D721Med (cell line): ENCODE results near the gene ACOT2.
"Not testable (repeated sequence)": the region's sequence is repeated elsewhere in the genome, so short reads cannot be mapped to it uniquely, and the experiment has no call there.

ENCODE experiments used
- DNase-seq: peaks from one replicate; pipeline ENCODE4 v3.0.0; 2011; ENCODE audit warnings: low spot score; ENCODE audit not compliant: insufficient read length
- FAIRE-seq: peaks from 2 replicates; lab custom pipeline; 2011; peaks lifted over from hg19 to GRCh38; lab: Jason Lieb, UNC
- CTCF ChIP-seq: IDR thresholded peaks from 2 replicates; pipeline ENCODE4 v1.5.1; 2012; ENCODE audit warnings: mild to moderate bottlenecking, control low read depth; ENCODE audit not compliant: insufficient read depth; ENCODE audit errors: missing control alignments

ACOT2 gene

GRCh38 chr14:73553845-73554244, 15.2 kb upstream of the ACOT2 start:
- DNase-seq (no peak), FAIRE-seq (no peak)

GRCh38 chr14:73557201-73557600, 11.8 kb upstream of the ACOT2 start:
- DNase-seq, FAIRE-seq: not testable (repeated sequence)

More at GRCh38 chr14:73553845-73554244, 15.2 kb upstream of the ACOT2 start:
- no peak for TF ChIP-seq CTCF

GRCh38 chr14:73558238-73558637, 10.8 kb upstream of the ACOT2 start:
- not testable (repeated sequence) for DNase-seq, FAIRE-seq

GRCh38 chr14:73562256-73562655, 6.8 kb upstream of the ACOT2 start:
- DNase-seq, FAIRE-seq: not testable (repeated sequence)

GRCh38 chr14:73562696-73563095, 6.3 kb upstream of the ACOT2 start:
- not testable (repeated sequence) for FAIRE-seq, DNase-seq

- FAIRE-seq, DNase-seq: not testable (repeated sequence)
These were observed 2.6 kb upstream of the ACOT2 start for GRCh38 chr14:73566431-73566830.

GRCh38 chr14:73566935-73567334, 2.1 kb upstream of the ACOT2 start:
- DNase-seq = not testable (repeated sequence)

GRCh38 chr14:73567358-73567757, 1.7 kb upstream of the ACOT2 start:
- no peak for DNase-seq
- no peak for TF ChIP-seq CTCF
- no peak for FAIRE-seq

More at GRCh38 chr14:73566935-73567334, 2.1 kb upstream of the ACOT2 start:
- FAIRE-seq = not testable (repeated sequence)

GRCh38 chr14:73567951-73568885, 795 bp upstream of the ACOT2 start:
- no peak for FAIRE-seq
- no peak for TF ChIP-seq CTCF
- DNase-seq = no peak

- FAIRE-seq, DNase-seq: not testable (repeated sequence)
These were observed 178 bp upstream of the ACOT2 start for GRCh38 chr14:73568886-73569184.

- FAIRE-seq = not testable (repeated sequence)
- TF ChIP-seq CTCF = peak; percentile 47
- DNase-seq = peak; percentile 32
These were observed 1.9 kb downstream of the ACOT2 start for GRCh38 chr14:73570913-73571312.

- DNase-seq, FAIRE-seq: not testable (repeated sequence)
These were observed 4.0 kb downstream of the ACOT2 start for GRCh38 chr14:73573034-73573433.

- DNase-seq = not testable (repeated sequence)
These were observed 4.7 kb downstream of the ACOT2 start for GRCh38 chr14:73573740-73574139.

GRCh38 chr14:73574251-73574650, 5.2 kb downstream of the ACOT2 start:
- not testable (repeated sequence) for DNase-seq, FAIRE-seq

More at GRCh38 chr14:73573740-73574139, 4.7 kb downstream of the ACOT2 start:
- not testable (repeated sequence) for FAIRE-seq
